Testis (tissue), 2 donors: ENCODE results near the gene GAB2.

Experiments
- CTCF ChIP-seq, 3 experiments: fragments of 450-650 bp in 2 of 3; fragments of 200-600 bp in 1 of 3; sonication (generic) in 1 of 3; IDR thresholded peaks; one replicate each; pipeline ENCODE4 v1.5.1; 2016 to 2019; ENCODE audit warnings: antibody characterized with exemption in 3 of 3, mild to moderate bottlenecking in 2 of 3, moderate library complexity in 1 of 3
- POLR2A ChIP-seq: fragments of 450-650 bp; IDR thresholded peaks from one replicate; pipeline ENCODE4 v1.6.1; 2017; ENCODE audit warnings: antibody characterized with exemption, mild to moderate bottlenecking, moderate library complexity

- TF ChIP-seq POLR2A, result no peak
- TF ChIP-seq CTCF (IDR thresholded peaks at IDR 0.05), result no peak
Observed at GRCh38 chr11:78251083-78251775, 166.4 kb downstream of the GAB2 start.
